Astrocyte (in vitro differentiated cells and primary cell): Measurements from ENCODE around the gene MKRN2. TPM values are rescaled to one million over a fixed set of nuclear protein-coding genes. Genes with fewer than 3 reads are reported as not detected.

ENCODE experiments used
- DNase-seq: peaks from one replicate; pipeline ENCODE4 v3.0.0-alpha.2; 2010; ENCODE audit warnings: low read depth
- FAIRE-seq: peaks from 2 replicates; lab custom pipeline; 2011; peaks lifted over from hg19 to GRCh38; lab: Jason Lieb, UNC
- H2AFZ ChIP-seq: 2 replicates; pipeline ENCODE4 v1.6.0; 2012; ENCODE audit warnings: low read depth, low read length, inconsistent platforms
- H3K27ac ChIP-seq: 2 replicates; pipeline ENCODE4 v1.5.1; 2011; ENCODE audit warnings: low read depth, low read length, inconsistent platforms
- H3K27me3 ChIP-seq: 2 replicates; pipeline ENCODE4 v1.6.0; 2011; ENCODE audit warnings: low read length, inconsistent platforms; ENCODE audit not compliant: insufficient read depth
- H3K36me3 ChIP-seq: 2 replicates; pipeline ENCODE4 v1.5.1; 2011; ENCODE audit warnings: low read length, inconsistent platforms; ENCODE audit not compliant: insufficient read depth
- H3K4me1 ChIP-seq: 2 replicates; pipeline ENCODE4 v1.5.1; 2011; ENCODE audit warnings: low read length, inconsistent platforms; ENCODE audit not compliant: insufficient read depth
- H3K4me2 ChIP-seq: 2 replicates; pipeline ENCODE4 v1.6.0; 2012; ENCODE audit warnings: low read length, inconsistent platforms
- H3K4me3 ChIP-seq: 2 replicates; pipeline ENCODE4 v1.5.1; 2011; ENCODE audit warnings: low read depth, mild to moderate bottlenecking, low read length, inconsistent platforms; ENCODE audit not compliant: insufficient read depth
- H3K79me2 ChIP-seq: 2 replicates; pipeline ENCODE4 v1.6.0; 2012; ENCODE audit warnings: mild to moderate bottlenecking, low read length, inconsistent platforms; ENCODE audit not compliant: insufficient read depth
- H3K9ac ChIP-seq: 2 replicates; pipeline ENCODE4 v1.6.0; 2012; ENCODE audit warnings: mild to moderate bottlenecking, low read length, inconsistent platforms
- H3K9me3 ChIP-seq: 2 replicates; pipeline ENCODE4 v1.5.1; 2012; ENCODE audit warnings: low read depth, mild to moderate bottlenecking, low read length, inconsistent platforms; ENCODE audit not compliant: insufficient read depth
- H4K20me1 ChIP-seq: 2 replicates; pipeline ENCODE4 v1.6.0; 2012; ENCODE audit warnings: low read length, inconsistent platforms; ENCODE audit not compliant: insufficient read depth
- H3K27ac Mint-ChIP-seq: one replicate; pipeline ENCODE4 v1.8.0; 2021; ENCODE audit warnings: mild to moderate bottlenecking, mixed read lengths; ENCODE audit not compliant: unreplicated experiment
- H3K27me3 Mint-ChIP-seq: one replicate; pipeline ENCODE4 v1.8.0; 2021; ENCODE audit warnings: low read depth, mixed read lengths; ENCODE audit not compliant: unreplicated experiment
- H3K36me3 Mint-ChIP-seq: one replicate; pipeline ENCODE4 v1.8.0; 2021; ENCODE audit warnings: low read depth, mixed read lengths; ENCODE audit not compliant: unreplicated experiment
- H3K4me1 Mint-ChIP-seq: one replicate; pipeline ENCODE4 v1.8.0; 2021; ENCODE audit warnings: low read depth, mixed read lengths; ENCODE audit not compliant: unreplicated experiment
- H3K4me3 Mint-ChIP-seq: one replicate; pipeline ENCODE4 v1.8.0; 2021; ENCODE audit warnings: mild to moderate bottlenecking, moderate library complexity, mixed read lengths; ENCODE audit not compliant: unreplicated experiment
- H3K9me3 Mint-ChIP-seq: one replicate; pipeline ENCODE4 v1.8.0; 2021; ENCODE audit warnings: mild to moderate bottlenecking, mixed read lengths; ENCODE audit not compliant: unreplicated experiment
- CTCF ChIP-seq: IDR thresholded peaks from 2 replicates; pipeline ENCODE4 v1.5.1; 2011; ENCODE audit warnings: low read depth, mild to moderate bottlenecking, inconsistent platforms, low read length, moderate library complexity; ENCODE audit not compliant: insufficient read depth
- EZH2 ChIP-seq: IDR thresholded peaks from 2 replicates; pipeline ENCODE4 v1.6.1; 2012; ENCODE audit warnings: mild to moderate bottlenecking, low read length, inconsistent platforms; ENCODE audit not compliant: insufficient read depth
- total RNA-seq: library from RNA; stranded (reverse); gene quantifications from 2 replicates; pipeline ENCODE4 v1.2.1, GENCODE V29; 2021

The MKRN2 gene
- total RNA-seq, 1 donor from 2014 or later, result 36.7 TPM

DNA sequence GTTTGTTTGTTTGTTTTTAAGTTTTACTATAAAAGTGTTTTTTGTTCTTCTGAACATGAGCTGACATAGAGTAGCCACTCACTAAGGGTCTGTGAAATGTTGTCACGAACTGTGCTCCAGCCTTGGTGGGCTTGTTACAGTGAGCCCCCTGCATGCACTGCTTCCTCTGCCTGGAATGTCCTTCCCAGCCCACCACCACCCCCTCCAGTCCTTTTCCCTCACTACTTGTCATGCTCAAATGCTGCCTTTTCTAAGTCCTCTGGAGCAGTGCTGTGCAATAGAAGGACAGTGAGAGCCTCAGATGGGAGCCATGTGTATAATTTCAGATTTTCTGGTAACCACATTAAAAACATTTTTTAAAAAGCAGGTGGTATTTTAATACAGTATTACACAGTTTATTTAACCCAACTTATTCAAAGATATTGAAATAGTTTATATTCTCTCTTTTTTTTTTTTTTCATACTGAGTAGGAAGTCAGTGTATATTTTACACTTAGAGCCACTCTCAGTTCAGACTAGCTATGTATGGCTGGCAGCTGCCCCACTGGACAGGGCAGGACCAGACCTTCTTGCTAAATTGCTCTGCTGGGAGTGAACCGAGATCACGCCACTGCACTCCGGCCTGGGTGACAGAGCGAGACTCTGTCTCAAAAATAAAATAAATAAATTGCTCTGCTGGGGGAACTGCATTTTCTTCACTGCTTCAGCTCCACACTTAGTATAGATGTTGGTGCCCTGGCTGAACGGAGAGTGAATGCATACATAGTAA is 38.4 kb upstream of the MKRN2 start:
- Mint-ChIP-seq H3K27me3 (no peaks in the 10 kb centered on the region), H3K4me3 (no peak overlapping the region)
- peaks cover 6% of the 10 kb centered on the region for H3K36me3 ChIP-seq

GRCh38 chr3:12521010-12521409 is 35.9 kb upstream of the MKRN2 start:
- FAIRE-seq, result no peak
- no peak overlapping the region for H3K9ac ChIP-seq
- Mint-ChIP-seq H3K4me3 (no peak overlapping the region), H3K27me3 (no peaks in the 10 kb centered on the region), H3K36me3 (peaks cover 5% of the 10 kb centered on the region), H3K4me1 (peaks cover 9% of the 10 kb centered on the region), H3K27ac (no peak overlapping the region), H3K9me3 (no peaks in the 10 kb centered on the region)
- H3K9me3 ChIP-seq, result no peaks in the 10 kb centered on the region
- no peaks in the 10 kb centered on the region for H3K79me2 ChIP-seq
- no peak overlapping the region for H3K4me2 ChIP-seq
- TF ChIP-seq CTCF, result no peak
- TF ChIP-seq EZH2, result no peak
- no peak overlapping the region for H3K27ac ChIP-seq
- H4K20me1 ChIP-seq, result no peaks in the 10 kb centered on the region
- H3K4me3 ChIP-seq, result no peak overlapping the region
- no peak for DNase-seq
- no peaks in the 10 kb centered on the region for H3K4me1 ChIP-seq
- peaks cover 6% of the 10 kb centered on the region for H3K36me3 ChIP-seq
- no peak overlapping the region for H2AFZ ChIP-seq
- H3K27me3 ChIP-seq, result no peaks in the 10 kb centered on the region

More for the DNA sequence above, 38.4 kb upstream of the MKRN2 start:
- Mint-ChIP-seq H3K4me1 (peaks cover 12% of the 10 kb centered on the region), H3K36me3 (peaks cover 7% of the 10 kb centered on the region), H3K27ac (no peak overlapping the region), H3K9me3 (no peaks in the 10 kb centered on the region)
- no peaks in the 10 kb centered on the region for H4K20me1 ChIP-seq
- no peak overlapping the region for H3K9ac ChIP-seq
- no peaks in the 10 kb centered on the region for H3K9me3 ChIP-seq
- DNase-seq (no peak), FAIRE-seq (no peak)
- no peak overlapping the region for H3K27ac ChIP-seq
- H3K27me3 ChIP-seq, result no peaks in the 10 kb centered on the region
- no peak overlapping the region for H3K4me3 ChIP-seq
- H3K4me1 ChIP-seq, result no peaks in the 10 kb centered on the region
- no peaks in the 10 kb centered on the region for H3K79me2 ChIP-seq
- H3K4me2 ChIP-seq, result no peak overlapping the region
- TF ChIP-seq EZH2, result no peak
- H2AFZ ChIP-seq, result no peak overlapping the region

GRCh38 chr3:12522721-12523120 is 34.2 kb upstream of the MKRN2 start:
- Histone ChIP-seq H3K4me1 (no peaks in the 10 kb centered on the region), H3K9me3 (no peaks in the 10 kb centered on the region), H3K27me3 (no peaks in the 10 kb centered on the region), H3K27ac (no peak overlapping the region), H3K79me2 (no peaks in the 10 kb centered on the region), H4K20me1 (no peaks in the 10 kb centered on the region), H3K36me3 (peaks cover 10% of the 10 kb centered on the region), H3K4me2 (no peak overlapping the region), H3K4me3 (no peak overlapping the region), H3K9ac (no peak overlapping the region), H2AFZ (no peak overlapping the region)
- H3K4me3 Mint-ChIP-seq, result no peak overlapping the region
- TF ChIP-seq EZH2, result no peak
- no peak for TF ChIP-seq CTCF
- FAIRE-seq, result no peak
- no peak for DNase-seq
- H3K4me1 Mint-ChIP-seq, result peaks cover 7% of the 10 kb centered on the region
- H3K36me3 Mint-ChIP-seq, result peaks cover 5% of the 10 kb centered on the region
- no peak overlapping the region for H3K27ac Mint-ChIP-seq
- no peaks in the 10 kb centered on the region for H3K9me3 Mint-ChIP-seq
- no peaks in the 10 kb centered on the region for H3K27me3 Mint-ChIP-seq
